ENCODE data around the gene KIF3A.
A peak's percentile ranks its signal among the peaks of the same experiment; 100 is the strongest.

The KIF3A gene

DNA sequence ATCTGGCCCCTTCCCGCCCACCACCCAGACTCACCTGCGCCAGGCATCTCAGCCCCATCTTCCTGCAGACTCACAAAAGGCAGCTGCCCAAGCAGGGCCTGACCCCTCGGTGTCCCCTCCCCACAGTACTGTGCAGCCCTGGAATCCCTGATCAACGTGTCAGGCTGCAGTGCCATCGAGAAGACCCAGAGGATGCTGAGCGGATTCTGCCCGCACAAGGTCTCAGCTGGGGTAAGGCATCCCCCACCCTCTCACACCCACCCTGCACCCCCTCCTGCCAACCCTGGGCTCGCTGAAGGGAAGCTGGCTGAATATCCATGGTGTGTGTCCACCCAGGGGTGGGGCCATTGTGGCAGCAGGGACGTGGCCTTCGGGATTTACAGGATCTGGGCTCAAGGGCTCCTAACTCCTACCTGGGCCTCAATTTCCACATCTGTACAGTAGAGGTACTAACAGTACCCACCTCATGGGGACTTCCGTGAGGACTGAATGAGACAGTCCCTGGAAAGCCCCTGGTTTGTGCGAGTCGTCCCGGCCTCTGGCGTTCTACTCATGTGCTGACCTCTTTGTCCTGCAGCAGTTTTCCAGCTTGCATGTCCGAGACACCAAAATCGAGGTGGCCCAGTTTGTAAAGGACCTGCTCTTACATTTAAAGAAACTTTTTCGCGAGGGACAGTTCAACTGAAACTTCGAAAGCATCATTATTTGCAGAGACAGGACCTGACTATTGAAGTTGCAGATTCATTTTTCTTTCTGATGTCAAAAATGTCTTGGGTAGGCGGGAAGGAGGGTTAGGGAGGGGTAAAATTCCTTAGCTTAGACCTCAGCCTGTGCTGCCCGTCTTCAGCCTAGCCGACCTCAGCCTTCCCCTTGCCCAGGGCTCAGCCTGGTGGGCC lies 77.5 kb downstream of the KIF3A start:
- peak in 2 of 42 donors; percentile 10 to 39 for DNase-seq
- intact Hi-C loops (cut with DNase I) = no loop called here

DNA sequence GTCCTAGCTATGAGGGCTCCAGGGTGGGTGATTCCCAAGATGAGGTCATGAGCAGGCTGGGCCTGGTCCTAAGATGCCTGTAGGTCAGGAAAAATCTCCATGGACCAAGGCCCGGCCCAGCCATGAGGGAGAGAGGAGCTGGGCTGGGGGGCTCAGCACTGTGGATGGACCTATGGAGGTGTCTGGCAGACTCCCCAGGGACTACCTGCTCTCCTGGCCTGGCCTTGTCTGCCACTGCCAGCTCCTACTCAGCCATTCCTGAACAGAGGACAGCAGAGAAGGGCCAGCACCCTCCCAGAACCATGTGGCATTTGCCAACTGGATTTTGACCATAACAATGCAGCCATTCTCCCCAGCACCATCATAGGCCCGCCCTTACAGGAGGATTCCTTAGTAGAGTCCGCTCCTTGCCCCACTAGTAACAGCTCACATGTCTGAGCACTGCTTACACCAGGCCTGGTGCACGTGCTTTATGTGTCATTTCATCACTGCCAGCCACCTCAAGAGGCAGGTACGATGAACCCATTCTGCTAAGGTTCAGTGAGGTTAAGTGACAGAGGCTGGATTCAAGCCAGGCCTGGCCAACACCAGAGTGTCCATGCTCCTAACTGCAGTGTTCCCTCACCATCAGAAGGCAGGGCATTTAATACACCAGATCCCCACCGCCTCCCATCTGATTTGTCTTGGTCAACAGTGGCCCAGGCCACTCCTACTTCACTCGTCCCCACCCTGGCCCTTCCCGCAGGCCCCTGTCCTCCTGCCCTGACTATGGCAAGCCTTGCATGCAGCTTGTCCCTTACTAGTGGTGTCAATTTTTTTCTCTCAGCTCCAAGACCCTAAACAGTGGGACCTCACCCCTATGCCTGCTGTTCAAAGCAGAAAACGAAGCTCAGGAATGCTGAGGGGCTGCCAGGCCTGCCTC lies 78.7 kb downstream of the KIF3A start:
- intact Hi-C loops (cut with DNase I) = no loop called here
- DNase-seq = peak in 7 of 42 donors; percentile 16 to 58 (median 24)

DNA sequence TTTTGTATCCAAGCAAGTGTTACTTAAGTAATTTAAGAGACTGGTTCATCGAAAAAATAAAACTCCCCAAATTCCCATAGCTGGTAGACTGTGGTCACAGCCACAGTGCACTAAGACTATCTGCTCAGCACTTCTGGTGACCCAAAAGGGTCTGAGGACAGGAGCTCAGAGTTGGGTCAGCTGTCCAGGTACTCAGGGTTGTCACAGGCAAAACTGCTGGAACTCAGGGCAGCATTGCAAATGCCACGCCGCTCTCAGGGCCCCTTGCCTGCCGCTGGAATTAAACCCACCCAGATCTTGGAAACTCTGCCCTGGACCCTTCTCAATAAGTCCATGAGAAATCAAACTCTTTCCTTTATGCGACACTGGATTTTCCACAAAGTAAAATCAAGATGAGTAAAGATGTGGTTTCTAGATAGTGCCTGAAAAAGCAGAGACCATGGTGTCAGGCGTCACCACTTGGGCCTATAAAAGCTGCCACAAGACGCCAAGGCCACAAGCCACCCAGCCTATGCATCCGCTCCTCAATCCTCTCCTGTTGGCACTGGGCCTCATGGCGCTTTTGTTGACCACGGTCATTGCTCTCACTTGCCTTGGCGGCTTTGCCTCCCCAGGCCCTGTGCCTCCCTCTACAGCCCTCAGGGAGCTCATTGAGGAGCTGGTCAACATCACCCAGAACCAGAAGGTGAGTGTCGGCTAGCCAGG lies 79.5 kb downstream of the KIF3A start, which contains the start of gene IL13:
Gene IL13, plus strand, starts transcription at position 498 of the 705 bp plus-strand sequence. Its CDS starts 14 bp downstream, at position 512.
- peak in 2 of 42 donors; percentile 13 to 33 for DNase-seq
- intact Hi-C loops (cut with DNase I) = no loop called here

GRCh38 chr5:132656774-132657355 lies 80.5 kb downstream of the KIF3A start:
- intact Hi-C loops (cut with DNase I) = no loop called here
- peak in 3 of 42 donors; percentile 12 to 22 (median 14) for DNase-seq

DNA sequence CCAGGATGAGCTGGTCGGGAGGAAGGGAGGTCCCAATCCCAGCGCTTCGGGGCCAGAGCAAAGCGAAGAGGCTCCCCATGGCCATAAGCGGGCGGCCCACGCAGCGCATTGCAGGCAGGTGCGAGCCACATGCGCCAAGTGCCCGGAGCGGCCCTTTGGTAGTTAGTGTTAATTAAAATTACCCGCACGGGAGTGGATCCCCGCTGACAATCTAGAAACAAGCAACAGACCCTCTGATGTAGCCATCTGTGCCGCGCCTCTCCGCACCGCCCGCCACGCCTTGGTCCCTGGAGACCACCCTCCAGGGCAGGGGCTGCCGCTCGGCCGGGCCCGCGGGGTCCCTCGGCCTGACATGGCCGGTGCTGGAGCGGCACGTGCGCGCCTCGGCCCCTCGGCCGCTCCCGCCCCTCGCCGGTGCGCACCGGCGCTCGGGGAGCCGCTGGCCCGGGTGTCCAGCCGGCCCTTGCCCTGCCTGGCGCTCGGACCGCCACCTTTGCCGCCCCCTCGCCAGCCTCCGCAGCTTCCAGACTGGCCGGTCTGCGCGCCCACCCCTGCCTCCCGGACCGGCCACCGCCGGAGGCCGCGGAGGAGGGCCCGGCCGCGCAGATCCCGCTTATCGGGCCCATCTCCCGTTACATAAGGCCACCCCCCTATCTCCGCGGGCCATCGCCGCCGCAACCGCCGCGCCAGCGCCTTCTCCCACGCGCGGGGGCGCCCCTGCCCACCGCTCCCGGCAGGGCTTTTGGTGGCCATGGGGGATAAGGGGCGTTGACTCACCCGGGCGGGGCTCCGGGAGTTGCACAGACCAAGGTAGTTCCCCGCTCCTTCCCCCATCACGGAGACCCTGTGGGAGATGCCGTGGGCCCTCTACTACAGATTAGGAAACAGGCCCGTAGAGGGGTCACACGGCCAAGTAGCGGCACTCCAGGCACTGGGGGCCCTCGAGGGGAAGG lies 81.2 kb downstream of the KIF3A start:
- intact Hi-C loops (cut with DNase I) = no loop called here

GRCh38 chr5:132653716-132654115 lies 83.6 kb downstream of the KIF3A start:
- DNase-seq = peak in 2 of 42 donors; percentile 11 to 38
- intact Hi-C loops (cut with DNase I) = no loop called here

More for the DNA sequence above, 81.2 kb downstream of the KIF3A start:
- peak in 35 of 42 donors; percentile 22 to 73 (median 44) for DNase-seq

GRCh38 chr5:132651838-132652469 lies 85.4 kb downstream of the KIF3A start:
- DNase-seq = peak in 1 of 42 donors; percentile 20
- intact Hi-C loops (cut with DNase I) = no loop called here

- DNase-seq = no peak
- intact Hi-C loops (cut with DNase I) = no loop called here
Observed at GRCh38 chr5:132648355-132648754, 89.0 kb downstream of the KIF3A start.

DNA sequence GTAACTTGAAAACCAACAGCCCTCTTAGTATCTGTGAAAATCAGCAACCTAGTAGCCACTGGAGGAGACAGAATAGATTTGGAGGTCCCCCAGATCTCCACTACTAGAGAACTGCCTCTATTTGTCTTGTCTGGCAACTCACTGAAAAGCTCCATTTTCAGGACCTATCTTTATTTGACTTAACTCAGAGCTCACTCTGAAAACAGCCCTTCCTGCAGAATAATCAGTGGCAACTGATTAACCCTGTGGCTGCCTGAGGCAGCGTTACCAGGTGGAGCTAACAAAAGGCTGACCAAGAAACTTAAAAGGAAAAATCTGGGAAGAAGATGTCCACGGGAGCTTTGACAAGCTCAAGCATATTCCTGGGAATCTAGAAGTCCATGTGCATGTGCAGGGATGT lies 89.9 kb downstream of the KIF3A start:
- intact Hi-C loops (cut with DNase I) = no loop called here
- DNase-seq = no peak

- intact Hi-C loops (cut with DNase I) = no loop called here
Observed at GRCh38 chr5:132646583-132647266, 90.6 kb downstream of the KIF3A start.

GRCh38 chr5:132644177-132644576 lies 93.2 kb downstream of the KIF3A start:
- DNase-seq = no peak
- intact Hi-C loops (cut with DNase I) = no loop called here

More at GRCh38 chr5:132646583-132647266, 90.6 kb downstream of the KIF3A start:
- DNase-seq = peak in 1 of 42 donors; percentile 14

All from head of caudate nucleus (tissue), 42 donors.